RWPE2 (cell line): Measurements from ENCODE around the gene LRRC28.

Experiments used
- ATAC-seq: fragments of 200-7000 bp; cut with Tn5 transposase; 3 replicates; pipeline ENCODE4 v1.9.1; 2021; ENCODE audit warnings: low read depth
- DNase-seq: peaks from one replicate; pipeline ENCODE4 v3.0.0-alpha.2; 2020; ENCODE audit warnings: low spot score
- H3K27ac ChIP-seq: fragments of 450-650 bp; 2 replicates; pipeline ENCODE4 v1.5.1; 2017; ENCODE audit warnings: mild to moderate bottlenecking; ENCODE audit not compliant: poor library complexity, severe bottlenecking
- H3K27me3 ChIP-seq: fragments of 250-450 bp; sonication (Bioruptor Pico); 2 replicates; pipeline ENCODE4 v1.5.1; 2021; ENCODE audit warnings: mild to moderate bottlenecking, moderate library complexity; ENCODE audit not compliant: insufficient read depth, poor library complexity, severe bottlenecking
- H3K36me3 ChIP-seq: fragments of 250-450 bp; sonication (Bioruptor Pico); 2 replicates; pipeline ENCODE4 v1.5.1; 2020; ENCODE audit warnings: low read depth, mild to moderate bottlenecking, moderate library complexity
- H3K4me1 ChIP-seq: fragments of 250-450 bp; sonication (Bioruptor Pico); 2 replicates; pipeline ENCODE4 v1.5.1; 2021; ENCODE audit warnings: mild to moderate bottlenecking, moderate library complexity; ENCODE audit not compliant: insufficient read depth, poor library complexity, severe bottlenecking
- H3K4me3 ChIP-seq: fragments of 250-450 bp; sonication (Bioruptor Pico); 2 replicates; pipeline ENCODE4 v1.5.1; 2021; ENCODE audit warnings: mild to moderate bottlenecking, moderate library complexity; ENCODE audit not compliant: severe bottlenecking
- H3K9me3 ChIP-seq: fragments of 250-450 bp; sonication (Bioruptor Pico); 2 replicates; pipeline ENCODE4 v1.5.1; 2021; ENCODE audit warnings: mild to moderate bottlenecking, moderate library complexity; ENCODE audit not compliant: severe bottlenecking
- CTCF ChIP-seq: fragments of 450-650 bp; IDR thresholded peaks from one replicate; pipeline ENCODE4 v1.5.1; 2017; ENCODE audit warnings: mild to moderate bottlenecking, moderate library complexity; ENCODE audit not compliant: poor library complexity, severe bottlenecking

Gene LRRC28

DNA sequence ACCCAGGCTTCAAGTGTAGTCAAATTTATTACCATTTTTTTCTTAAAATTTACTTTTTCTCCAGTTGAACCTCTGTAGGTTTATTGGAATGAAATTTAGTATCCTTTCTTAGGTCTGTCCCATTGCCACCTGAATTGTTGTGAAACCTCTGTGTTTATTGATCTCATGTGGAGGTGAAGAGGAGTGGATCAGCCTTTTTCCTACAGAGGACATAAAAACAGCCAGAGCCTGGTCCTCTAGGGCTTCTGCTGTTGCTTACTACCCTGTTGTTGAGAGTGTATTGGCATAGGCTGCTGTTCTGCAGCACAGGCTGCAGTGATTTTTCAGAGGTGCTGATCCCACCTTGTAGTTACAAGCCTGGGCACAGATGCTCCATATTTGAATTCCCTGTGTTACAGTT is 44.6 kb downstream of the LRRC28 start:
- no peak for ATAC-seq
- Histone ChIP-seq H3K27ac (no peak overlapping the region), H3K36me3 (no peaks in the 10 kb centered on the region), H3K4me1 (no peaks in the 10 kb centered on the region), H3K9me3 (no peaks in the 10 kb centered on the region), H3K27me3 (no peaks in the 10 kb centered on the region), H3K4me3 (no peak overlapping the region)
- TF ChIP-seq CTCF = no peak
- DNase-seq = no peak

- H3K27me3 ChIP-seq = no peaks in the 10 kb centered on the region
- ATAC-seq = no peak
- H3K4me1 ChIP-seq = no peaks in the 10 kb centered on the region
- no peaks in the 10 kb centered on the region for H3K36me3 ChIP-seq
- TF ChIP-seq CTCF = no peak
- H3K4me3 ChIP-seq = no peak overlapping the region
- no peaks in the 10 kb centered on the region for H3K9me3 ChIP-seq
- DNase-seq = no peak
- H3K27ac ChIP-seq = no peak overlapping the region
These were observed 45.1 kb downstream of the LRRC28 start for GRCh38 chr15:99296386-99296785.

DNA sequence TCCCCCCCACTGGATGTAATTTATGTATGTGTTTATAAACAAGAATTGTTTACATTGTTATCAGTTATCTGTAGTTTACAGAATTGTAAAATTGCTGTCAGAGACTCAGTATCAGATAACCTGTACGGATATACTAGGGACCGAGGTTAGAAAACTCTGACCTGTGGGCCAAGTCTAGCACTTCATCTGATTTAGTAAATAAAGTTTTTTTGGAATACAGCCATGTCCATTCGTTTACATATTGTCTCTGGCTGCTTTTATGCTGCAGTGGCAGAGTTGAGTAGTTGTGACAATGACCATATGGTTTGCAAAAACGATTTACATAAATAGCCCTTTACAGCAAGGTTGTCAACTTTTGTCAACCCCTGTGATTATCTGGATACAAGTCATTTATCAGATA is 52.6 kb downstream of the LRRC28 start:
- no peak for TF ChIP-seq CTCF
- H3K9me3 ChIP-seq = no peaks in the 10 kb centered on the region
- H3K27ac ChIP-seq = no peak overlapping the region
- no peak for ATAC-seq
- DNase-seq = no peak
- no peak overlapping the region for H3K4me3 ChIP-seq
- H3K36me3 ChIP-seq = no peaks in the 10 kb centered on the region
- H3K27me3 ChIP-seq = no peaks in the 10 kb centered on the region
- H3K4me1 ChIP-seq = peaks cover 25% of the 10 kb centered on the region

GRCh38 chr15:99305761-99306505 is 54.7 kb downstream of the LRRC28 start:
- DNase-seq (peak; percentile 93), ATAC-seq (peak; percentile 97)
- no peaks in the 10 kb centered on the region for H3K9me3 ChIP-seq
- H3K4me1 ChIP-seq = peaks cover 25% of the 10 kb centered on the region
- no peaks in the 10 kb centered on the region for H3K27me3 ChIP-seq
- no peak overlapping the region for H3K4me3 ChIP-seq
- no peaks in the 10 kb centered on the region for H3K36me3 ChIP-seq
- peak overlapping the region; percentile 47 for H3K27ac ChIP-seq
- TF ChIP-seq CTCF = no peak

DNA sequence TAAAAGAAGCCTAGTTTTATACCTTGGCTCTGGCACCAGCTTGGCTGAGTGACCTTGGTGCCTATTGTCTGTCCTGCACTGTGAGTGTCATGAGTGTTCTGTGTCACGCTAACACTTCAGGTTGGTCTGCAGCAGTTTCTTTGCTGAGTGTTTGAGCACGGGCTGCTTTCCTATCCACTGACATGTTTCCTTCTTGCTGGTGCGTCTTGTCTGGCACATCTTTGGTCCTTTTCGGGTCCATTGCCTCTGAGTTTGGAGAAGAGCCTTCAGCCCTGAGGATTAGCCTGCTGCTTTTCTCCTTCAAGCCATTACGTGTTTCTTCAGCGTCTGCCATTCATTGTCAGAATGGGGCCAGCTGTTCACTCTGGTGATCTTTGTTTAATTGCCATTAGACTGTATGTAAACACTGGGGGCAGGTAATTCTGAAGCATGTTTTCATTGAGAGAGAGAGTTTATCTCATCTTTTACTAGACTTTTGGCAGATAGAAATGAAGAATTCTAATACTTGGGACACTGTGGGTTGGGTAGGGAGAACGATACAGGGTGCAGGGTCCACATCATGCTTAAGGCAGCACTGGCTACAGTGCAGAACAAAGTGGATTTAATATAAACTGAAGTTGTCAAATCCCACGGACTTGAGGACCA is 55.5 kb downstream of the LRRC28 start:
- H3K4me3 ChIP-seq = no peak overlapping the region
- no peaks in the 10 kb centered on the region for H3K9me3 ChIP-seq
- peaks cover 25% of the 10 kb centered on the region for H3K4me1 ChIP-seq
- peak; percentile 49 for ATAC-seq
- TF ChIP-seq CTCF = no peak
- H3K27me3 ChIP-seq = no peaks in the 10 kb centered on the region
- DNase-seq = no peak
- H3K36me3 ChIP-seq = no peaks in the 10 kb centered on the region
- H3K27ac ChIP-seq = peak overlapping the region; percentile 47
